HEK293 (cell line): ENCODE measurements around the gene CADM1.

Source experiments
- CTCF ChIA-PET: fragments of 350-600 bp; formaldehyde crosslinking; extraction: SDS; loops from one replicate; lab custom pipeline; 2021; ENCODE audit warnings: antibody characterized with exemption; lab: Yijun Ruan, JAX
- POLR2A ChIA-PET: fragments of 300-600 bp; formaldehyde crosslinking; extraction: SDS; loops from one replicate; lab custom pipeline; 2020; ENCODE audit warnings: antibody characterized with exemption, inconsistent platforms; lab: Yijun Ruan, JAX
- H3K27ac ChIP-seq: fragments of 200-500 bp; sonication (Bioruptor generic); 2 replicates; pipeline ENCODE4 v1.5.1; 2014; ENCODE audit warnings: low read depth, low read length, control low read depth, inconsistent platforms; ENCODE audit errors: extremely low read depth
- H3K36me3 ChIP-seq, 2 experiments: fragments of 200-500 bp in 1 of 2; sonication (Bioruptor generic) in 1 of 2; 1 replicate in 1 of 2; 2 replicates in 1 of 2; pipeline ENCODE4 v1.5.1; 2014 to 2017; ENCODE audit warnings: inconsistent platforms in 2 of 2, low read length in 2 of 2; ENCODE audit not compliant: control insufficient read depth in 2 of 2, insufficient read depth in 1 of 2
- H3K4me1 ChIP-seq: fragments of 200-500 bp; sonication (Bioruptor generic); 2 replicates; pipeline ENCODE4 v1.5.1; 2014; ENCODE audit warnings: mild to moderate bottlenecking, low read length, inconsistent platforms; ENCODE audit not compliant: control insufficient read depth, insufficient read depth
- H3K4me3 ChIP-seq: 2 replicates; pipeline ENCODE4 v1.5.1; 2011; ENCODE audit warnings: low read depth, mild to moderate bottlenecking, control low read depth, low read length, moderate library complexity
- H3K9me3 ChIP-seq: fragments of 200-500 bp; sonication (Bioruptor generic); 2 replicates; pipeline ENCODE4 v1.5.1; 2014; ENCODE audit warnings: low read depth, low read length, inconsistent platforms; ENCODE audit not compliant: control insufficient read depth, insufficient read depth
- EGR2 ChIP-seq: fragments of 450-650 bp; formaldehyde crosslinking; IDR thresholded peaks from 2 replicates; pipeline ENCODE4 v1.5.1; 2016; ENCODE audit warnings: low read depth, missing biosample characterization, missing genetic modification characterization
- HOXD13 ChIP-seq: sonication (generic); formaldehyde crosslinking; IDR thresholded peaks from 2 replicates; pipeline ENCODE4 v1.8.0; 2022; ENCODE audit warnings: missing genetic modification reagents, borderline replicate concordance
- PRDM1 ChIP-seq: fragments of 450-650 bp; formaldehyde crosslinking; IDR thresholded peaks from 2 replicates; pipeline ENCODE4; 2016; ENCODE audit warnings: missing biosample characterization, missing genetic modification characterization
- SALL2 ChIP-seq: fragments of 450-650 bp; formaldehyde crosslinking; IDR thresholded peaks from 2 replicates; pipeline ENCODE4 v1.5.0; 2017; ENCODE audit warnings: missing biosample characterization, mild to moderate bottlenecking, missing genetic modification characterization, borderline replicate concordance
- ZFHX2 ChIP-seq: fragments of 450-650 bp; formaldehyde crosslinking; conservative IDR thresholded peaks from 2 replicates; pipeline ENCODE4 v1.5.1; 2016; ENCODE audit warnings: missing biosample characterization, missing genetic modification characterization
- ZNF426 ChIP-seq: fragments of 450-650 bp; formaldehyde crosslinking; IDR thresholded peaks from 2 replicates; pipeline ENCODE4 v1.5.1; 2017; ENCODE audit warnings: missing biosample characterization, missing genetic modification characterization, mild to moderate bottlenecking, inconsistent platforms, moderate library complexity
- ZNF549 ChIP-seq: fragments of 450-650 bp; IDR thresholded peaks from 2 replicates; pipeline ENCODE4 v1.5.1; 2018; ENCODE audit warnings: missing biosample characterization, missing genetic modification characterization, mild to moderate bottlenecking, inconsistent platforms, moderate library complexity
- ZNF560 ChIP-seq: fragments of 450-650 bp; formaldehyde crosslinking; IDR thresholded peaks from 2 replicates; pipeline ENCODE4 v1.5.1; 2017; ENCODE audit warnings: missing biosample characterization, missing genetic modification characterization, borderline replicate concordance
- TF ChIP-seq, protein P1 (sequence below): fragments of 450-650 bp; formaldehyde crosslinking; IDR thresholded peaks from 2 replicates; pipeline ENCODE4 v1.5.1; 2016; ENCODE audit warnings: missing biosample characterization, missing genetic modification characterization, borderline replicate concordance
- TF ChIP-seq, protein P2 (sequence below): fragments of 450-650 bp; formaldehyde crosslinking; IDR thresholded peaks from 2 replicates; pipeline ENCODE4 v1.5.1; 2016; ENCODE audit warnings: missing biosample characterization, missing genetic modification characterization
- TF ChIP-seq, protein P3 (sequence below): fragments of 450-650 bp; formaldehyde crosslinking; IDR thresholded peaks from 2 replicates; pipeline ENCODE4 v1.5.1; 2016; ENCODE audit warnings: missing biosample characterization, missing genetic modification characterization, low read depth

CADM1 gene

DNA sequence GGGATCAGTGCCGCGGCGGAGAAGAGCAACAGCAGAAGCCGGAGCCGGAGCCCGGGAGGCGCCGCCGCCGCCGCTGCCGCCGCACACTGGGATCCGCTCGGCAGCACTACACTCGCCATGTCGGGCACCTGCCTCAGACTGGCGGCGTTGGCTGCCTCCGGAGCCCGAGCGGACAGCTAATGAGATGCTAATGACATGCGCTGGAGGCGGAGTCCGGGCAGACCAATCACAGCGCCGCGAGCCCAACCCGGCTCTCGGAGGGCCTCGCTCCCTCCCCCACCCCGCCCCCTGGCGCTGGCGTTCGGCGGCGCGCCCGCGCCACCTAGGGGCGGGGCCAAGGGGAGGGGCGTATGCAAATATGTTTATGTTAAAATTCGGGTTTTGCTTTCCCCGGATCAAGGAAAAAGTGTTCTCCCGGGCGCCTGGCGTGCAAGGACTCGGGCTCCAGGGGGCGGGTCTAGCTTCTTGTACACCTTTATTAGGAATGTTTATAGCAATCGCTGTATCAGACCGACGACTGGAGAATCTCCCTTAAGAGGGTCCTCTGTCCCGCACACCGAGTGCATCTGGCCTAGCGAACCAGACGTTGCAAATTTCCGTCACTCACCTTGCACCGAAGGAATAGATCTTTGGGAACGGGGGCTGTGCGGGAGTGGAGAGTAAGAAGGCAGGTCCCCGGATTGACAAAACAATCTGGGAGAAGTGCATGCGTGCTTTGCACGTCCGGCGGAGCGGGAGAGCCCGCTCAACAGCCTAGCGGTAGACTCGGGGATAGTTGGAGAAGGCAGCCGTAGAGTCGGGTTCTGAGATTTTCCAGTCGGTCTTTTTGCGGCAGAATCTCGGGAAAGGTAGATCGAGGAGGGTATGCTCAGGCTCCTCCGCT lies at the start of gene CADM1 (continued):
- TF ChIP-seq HOXD13, result no peak

DNA sequence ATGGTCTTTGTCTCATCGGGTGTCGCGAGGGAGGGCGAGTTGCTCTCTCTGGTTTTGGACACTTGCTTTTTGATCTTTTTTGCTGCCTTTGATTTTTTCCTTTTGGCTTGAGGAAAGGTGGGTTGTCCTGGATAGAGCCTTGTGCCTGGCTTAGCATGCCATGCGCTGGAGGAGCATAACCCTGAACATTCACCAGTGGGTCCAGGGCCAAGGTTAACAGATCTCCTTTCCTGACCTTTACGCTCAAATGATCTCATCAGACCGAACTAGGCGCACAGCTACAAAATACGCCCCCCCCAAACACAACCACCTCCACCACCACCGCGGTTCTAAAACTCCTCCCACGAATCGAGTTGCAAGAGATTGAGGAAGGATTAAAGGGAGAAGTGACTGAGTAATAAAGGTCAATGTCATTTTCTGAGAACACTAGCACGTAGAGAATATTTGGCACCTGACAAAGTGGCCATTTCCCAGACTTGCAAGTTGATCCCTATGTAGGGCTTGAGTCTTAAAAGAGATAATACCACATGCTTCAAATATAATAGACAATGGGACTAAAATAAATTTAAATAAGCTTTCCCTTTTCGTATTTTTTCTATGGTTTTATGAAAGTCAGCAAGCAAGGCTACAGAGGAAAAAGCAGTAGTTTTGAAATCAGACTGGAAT lies 48.7 kb upstream of the CADM1 start:
- no peak overlapping the region for H3K4me3 ChIP-seq
- CTCF ChIA-PET, result interaction anchor here (0.7 kb wide), 1 partner anchor 13 kb away, joined by 4 read pairs; no protein-coding TSS in a partner anchor
- no peak overlapping the region for H3K27ac ChIP-seq
- H3K4me1 ChIP-seq, result no peaks in the 10 kb centered on the region
- H3K36me3 ChIP-seq, result no peaks in the 10 kb centered on the region
- TF ChIP-seq EGR2 (tag by site-specific recombination) (peak; percentile 59), ZFHX2 (tag by site-specific recombination) (0 out of 2 replicates have a peak, but pooled peaks have one; percentile 25)
- TF ChIP-seq, protein P1, sequence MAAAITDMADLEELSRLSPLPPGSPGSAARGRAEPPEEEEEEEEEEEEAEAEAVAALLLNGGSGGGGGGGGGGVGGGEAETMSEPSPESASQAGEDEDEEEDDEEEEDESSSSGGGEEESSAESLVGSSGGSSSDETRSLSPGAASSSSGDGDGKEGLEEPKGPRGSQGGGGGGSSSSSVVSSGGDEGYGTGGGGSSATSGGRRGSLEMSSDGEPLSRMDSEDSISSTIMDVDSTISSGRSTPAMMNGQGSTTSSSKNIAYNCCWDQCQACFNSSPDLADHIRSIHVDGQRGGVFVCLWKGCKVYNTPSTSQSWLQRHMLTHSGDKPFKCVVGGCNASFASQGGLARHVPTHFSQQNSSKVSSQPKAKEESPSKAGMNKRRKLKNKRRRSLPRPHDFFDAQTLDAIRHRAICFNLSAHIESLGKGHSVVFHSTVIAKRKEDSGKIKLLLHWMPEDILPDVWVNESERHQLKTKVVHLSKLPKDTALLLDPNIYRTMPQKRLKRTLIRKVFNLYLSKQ (tag by site-specific recombination), result no peak
- H3K9me3 ChIP-seq, result no peaks in the 10 kb centered on the region
- POLR2A ChIA-PET, result no interaction called here

DNA sequence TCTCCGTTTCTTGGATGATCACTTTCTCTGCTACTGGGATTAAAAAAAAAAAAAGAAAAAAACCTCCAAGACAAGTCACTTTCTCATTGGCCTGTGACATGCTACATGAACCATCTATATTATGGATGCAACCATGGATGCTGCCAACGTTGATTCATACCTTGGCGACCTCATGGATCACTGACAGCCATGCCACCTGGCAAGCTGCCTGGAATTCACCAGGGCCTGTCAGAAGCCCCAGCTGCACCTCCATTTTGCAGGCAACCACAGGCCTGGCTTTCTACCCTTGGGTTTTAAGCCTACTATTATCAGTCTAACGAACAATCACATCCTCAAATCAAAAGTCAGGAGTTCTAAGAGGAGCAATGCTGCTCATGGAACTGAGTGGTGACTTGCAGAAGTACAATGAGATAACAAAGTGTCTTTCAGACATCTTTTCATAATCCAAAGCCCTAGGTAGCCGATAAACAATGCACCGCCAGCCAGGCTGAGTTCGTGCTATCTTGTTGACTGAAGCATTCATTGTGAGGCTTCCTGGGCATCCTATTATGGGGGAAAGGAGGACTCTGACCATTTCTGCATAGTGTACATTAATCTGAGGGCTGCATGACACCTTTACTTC lies 48.0 kb upstream of the CADM1 start:
- H3K9me3 ChIP-seq, result no peaks in the 10 kb centered on the region
- H3K27ac ChIP-seq, result no peak overlapping the region
- no peak overlapping the region for H3K4me3 ChIP-seq
- no peaks in the 10 kb centered on the region for H3K36me3 ChIP-seq
- TF ChIP-seq SALL2 (tag by site-specific recombination) (no peak), PRDM1 (no peak), ZNF560 (tag by site-specific recombination) (no peak), ZNF549 (tag by site-specific recombination) (no peak)
- TF ChIP-seq, protein P2, sequence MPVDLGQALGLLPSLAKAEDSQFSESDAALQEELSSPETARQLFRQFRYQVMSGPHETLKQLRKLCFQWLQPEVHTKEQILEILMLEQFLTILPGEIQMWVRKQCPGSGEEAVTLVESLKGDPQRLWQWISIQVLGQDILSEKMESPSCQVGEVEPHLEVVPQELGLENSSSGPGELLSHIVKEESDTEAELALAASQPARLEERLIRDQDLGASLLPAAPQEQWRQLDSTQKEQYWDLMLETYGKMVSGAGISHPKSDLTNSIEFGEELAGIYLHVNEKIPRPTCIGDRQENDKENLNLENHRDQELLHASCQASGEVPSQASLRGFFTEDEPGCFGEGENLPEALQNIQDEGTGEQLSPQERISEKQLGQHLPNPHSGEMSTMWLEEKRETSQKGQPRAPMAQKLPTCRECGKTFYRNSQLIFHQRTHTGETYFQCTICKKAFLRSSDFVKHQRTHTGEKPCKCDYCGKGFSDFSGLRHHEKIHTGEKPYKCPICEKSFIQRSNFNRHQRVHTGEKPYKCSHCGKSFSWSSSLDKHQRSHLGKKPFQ (tag by site-specific recombination), result no peak
- H3K4me1 ChIP-seq, result no peaks in the 10 kb centered on the region
- ChIA-PET CTCF (no interaction called here), POLR2A (no interaction called here)

DNA sequence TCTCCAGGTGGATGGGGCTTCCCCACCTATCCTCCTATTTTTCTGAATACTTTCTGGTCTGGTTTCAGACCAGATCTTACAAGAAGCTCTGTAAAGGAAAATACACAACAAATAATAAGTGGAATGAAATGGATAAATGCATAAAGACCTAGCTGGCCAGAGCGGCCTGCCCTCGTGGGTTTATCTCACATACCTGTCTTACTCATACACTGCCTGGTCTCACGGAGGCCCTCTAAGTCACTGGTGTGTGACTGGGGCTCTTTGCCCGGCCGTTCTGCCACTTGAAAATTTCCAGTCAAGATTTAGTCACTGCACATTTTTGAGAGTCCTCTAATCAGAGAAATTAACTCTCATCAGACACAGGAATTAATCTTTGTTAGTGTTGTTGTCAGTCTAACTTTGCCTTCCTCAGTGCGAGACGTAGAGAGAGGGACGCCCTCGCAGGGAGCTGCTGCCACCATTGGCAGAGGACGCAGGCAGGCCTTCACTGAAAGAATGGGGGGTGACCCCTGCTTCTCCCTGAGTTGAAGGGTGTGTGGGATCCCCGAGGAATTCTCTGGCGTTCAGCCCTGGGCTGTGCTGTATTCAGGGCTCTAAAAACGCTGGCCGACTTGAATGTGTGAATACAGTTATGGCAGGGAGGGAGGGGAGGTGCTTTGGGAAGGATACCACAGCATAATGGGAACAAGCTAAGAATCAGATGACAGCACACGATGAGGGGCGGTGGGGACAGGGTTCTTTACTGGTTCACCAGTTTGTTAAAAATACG lies 46.3 kb upstream of the CADM1 start:
- POLR2A ChIA-PET, result no interaction called here
- Histone ChIP-seq H3K27ac (no peak overlapping the region), H3K36me3 (no peaks in the 10 kb centered on the region), H3K4me1 (no peaks in the 10 kb centered on the region), H3K9me3 (no peaks in the 10 kb centered on the region), H3K4me3 (no peak overlapping the region)
- CTCF ChIA-PET, result interaction anchor here (0.6 to 0.7 kb wide), 2 partner anchors 21 to 88 kb away, joined by 3 read pairs; no protein-coding TSS in a partner anchor
- TF ChIP-seq, protein P3, sequence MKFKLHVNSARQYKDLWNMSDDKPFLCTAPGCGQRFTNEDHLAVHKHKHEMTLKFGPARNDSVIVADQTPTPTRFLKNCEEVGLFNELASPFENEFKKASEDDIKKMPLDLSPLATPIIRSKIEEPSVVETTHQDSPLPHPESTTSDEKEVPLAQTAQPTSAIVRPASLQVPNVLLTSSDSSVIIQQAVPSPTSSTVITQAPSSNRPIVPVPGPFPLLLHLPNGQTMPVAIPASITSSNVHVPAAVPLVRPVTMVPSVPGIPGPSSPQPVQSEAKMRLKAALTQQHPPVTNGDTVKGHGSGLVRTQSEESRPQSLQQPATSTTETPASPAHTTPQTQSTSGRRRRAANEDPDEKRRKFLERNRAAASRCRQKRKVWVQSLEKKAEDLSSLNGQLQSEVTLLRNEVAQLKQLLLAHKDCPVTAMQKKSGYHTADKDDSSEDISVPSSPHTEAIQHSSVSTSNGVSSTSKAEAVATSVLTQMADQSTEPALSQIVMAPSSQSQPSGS, result no peak
- no peak for TF ChIP-seq ZNF426 (tag by site-specific recombination)
